Mesenchymal stem cell (in vitro differentiated cells and primary cell): Measurements from ENCODE around the gene TERF2IP.

Source experiments
- DNase-seq: peaks from one replicate; pipeline ENCODE4 v3.0.0-alpha.2; 2013
- H2AFZ ChIP-seq: one replicate; pipeline ENCODE4 v1.6.1; 2013; ENCODE audit warnings: low read depth, mild to moderate bottlenecking, control low read depth, inconsistent platforms, low read length, moderate library complexity
- H2AK5ac ChIP-seq: 2 replicates; pipeline ENCODE4 v1.6.1; 2013; ENCODE audit warnings: low read length, moderate library complexity, mild to moderate bottlenecking, inconsistent platforms; ENCODE audit not compliant: severe bottlenecking
- H2BK120ac ChIP-seq: one replicate; pipeline ENCODE4 v1.6.1; 2013; ENCODE audit warnings: low read depth, mild to moderate bottlenecking, inconsistent platforms, low read length, moderate library complexity
- H2BK12ac ChIP-seq, 2 experiments: one replicate each; pipeline ENCODE4 v1.6.1; 2013; ENCODE audit warnings: inconsistent platforms in 2 of 2, low read length in 2 of 2, mild to moderate bottlenecking in 2 of 2, moderate library complexity in 2 of 2, control low read depth in 1 of 2
- H2BK15ac ChIP-seq: one replicate; pipeline ENCODE4 v1.6.1; 2013; ENCODE audit warnings: mild to moderate bottlenecking, low read depth, inconsistent platforms; ENCODE audit not compliant: poor library complexity, severe bottlenecking
- H2BK5ac ChIP-seq: 2 replicates; pipeline ENCODE4 v1.6.1; 2013; ENCODE audit warnings: low read depth, mild to moderate bottlenecking, low read length, control low read depth, inconsistent platforms; ENCODE audit not compliant: poor library complexity, severe bottlenecking
- H3K14ac ChIP-seq, 2 experiments: one replicate each; pipeline ENCODE4 v1.6.1; 2013; ENCODE audit warnings: inconsistent platforms in 2 of 2, low read length in 2 of 2, control low read depth in 1 of 2, mild to moderate bottlenecking in 1 of 2, moderate library complexity in 1 of 2
- H3K18ac ChIP-seq, 2 experiments: one replicate each; pipeline ENCODE4 v1.6.1; 2013; ENCODE audit warnings: inconsistent platforms in 2 of 2, low read length in 2 of 2, control low read depth in 1 of 2, low read depth in 1 of 2, mild to moderate bottlenecking in 1 of 2
- H3K23ac ChIP-seq, 2 experiments: one replicate each; pipeline ENCODE4 v1.6.1; 2013; ENCODE audit warnings: inconsistent platforms in 2 of 2, low read length in 2 of 2, mild to moderate bottlenecking in 2 of 2, moderate library complexity in 2 of 2, control low read depth in 1 of 2
- H3K27ac ChIP-seq: 2 replicates; pipeline ENCODE4 v1.5.1; 2013; ENCODE audit warnings: mild to moderate bottlenecking, moderate library complexity, low read length, control low read depth, inconsistent platforms; ENCODE audit not compliant: poor library complexity, severe bottlenecking
- H3K27me3 ChIP-seq, 2 experiments: 2 replicates each; pipeline versions ENCODE4 v1.6.1 to v1.7.0; 2013; ENCODE audit warnings: low read length in 2 of 2, mild to moderate bottlenecking in 2 of 2, moderate library complexity in 2 of 2, control low read depth in 1 of 2, inconsistent platforms in 1 of 2; ENCODE audit not compliant: control insufficient read depth in 1 of 2, insufficient read depth in 1 of 2
- H3K36me3 ChIP-seq, 2 experiments: 2 replicates each; pipeline versions ENCODE4 v1.6.1 to v1.7.0; 2013; ENCODE audit warnings: low read length in 2 of 2, control low read depth in 1 of 2, inconsistent platforms in 1 of 2, low read depth in 1 of 2, mild to moderate bottlenecking in 1 of 2; ENCODE audit not compliant: insufficient read depth in 2 of 2, control insufficient read depth in 1 of 2
- H3K4ac ChIP-seq, 2 experiments: one replicate each; pipeline ENCODE4 v1.6.1; 2013; ENCODE audit warnings: inconsistent platforms in 2 of 2, low read length in 2 of 2, mild to moderate bottlenecking in 2 of 2, moderate library complexity in 2 of 2, control low read depth in 1 of 2, low read depth in 1 of 2
- H3K4me1 ChIP-seq: 2 replicates; pipeline ENCODE4 v1.6.1; 2013; ENCODE audit warnings: low read depth, low read length, control low read depth; ENCODE audit not compliant: control insufficient read depth, insufficient read depth
- H3K4me2 ChIP-seq: 2 replicates; pipeline ENCODE4 v1.6.1; 2013; ENCODE audit warnings: low read length, mild to moderate bottlenecking, inconsistent platforms; ENCODE audit not compliant: poor library complexity, severe bottlenecking
- H3K4me3 ChIP-seq, 2 experiments: 2 replicates each; pipeline versions ENCODE4 v1.5.1 to v1.7.0; 2013; ENCODE audit warnings: low read length in 2 of 2, mild to moderate bottlenecking in 2 of 2, control low read depth in 1 of 2, low read depth in 1 of 2; ENCODE audit not compliant: insufficient read depth in 1 of 2
- H3K79me1 ChIP-seq: replicated peaks from 2 replicates; pipeline ENCODE4 v1.6.1; 2013; ENCODE audit warnings: mild to moderate bottlenecking, control low read depth, low read length, inconsistent platforms; ENCODE audit not compliant: poor library complexity, severe bottlenecking
- H3K9ac ChIP-seq: 2 replicates; pipeline ENCODE4 v1.7.0; 2013; ENCODE audit warnings: mild to moderate bottlenecking, low read length, moderate library complexity
- H3K9me3 ChIP-seq: 2 replicates; pipeline ENCODE4 v1.7.0; 2013; ENCODE audit warnings: mild to moderate bottlenecking, low read length; ENCODE audit not compliant: control insufficient read depth
- H4K8ac ChIP-seq: one replicate; pipeline ENCODE4 v1.6.1; 2013; ENCODE audit warnings: inconsistent platforms, mild to moderate bottlenecking, low read length, moderate library complexity
- H4K91ac ChIP-seq: one replicate; pipeline ENCODE4 v1.6.1; 2013; ENCODE audit warnings: mild to moderate bottlenecking, low read length, inconsistent platforms
- WGBS: methylation state at CpG from one replicate; pipeline ENCODE4 v1.1.7; 2013; ENCODE audit warnings: mixed read lengths; 5-methylcytosine and 5-hydroxymethylcytosine counted together

The TERF2IP gene

GRCh38 chr16:75635036-75635435 is 12.5 kb upstream of the TERF2IP start:
- no peak overlapping the region for H4K8ac ChIP-seq
- H2BK5ac ChIP-seq, result no peak overlapping the region
- WGBS, result 100% methylated on average over 2 of the region's 3 CpGs

GRCh38 chr16:75640598-75640997 is 7.0 kb upstream of the TERF2IP start:
- H3K14ac ChIP-seq, result no peak overlapping the region
- peaks cover 4% of the 10 kb centered on the region for H3K4me1 ChIP-seq
- no peak overlapping the region for H2BK5ac ChIP-seq
- no peak overlapping the region for H4K91ac ChIP-seq
- peaks cover 31 to 85% of the 10 kb centered on the region in 2 experiments for H3K36me3 ChIP-seq
- H2AFZ ChIP-seq, result no peak overlapping the region
- no peaks in the 10 kb centered on the region for H3K9me3 ChIP-seq
- peaks cover 37% of the 10 kb centered on the region for H3K79me1 ChIP-seq
- H3K18ac ChIP-seq, result no peak overlapping the region
- DNase-seq, result peak; percentile 92
- peak overlapping the region; percentile 39 for H4K8ac ChIP-seq
- no peak overlapping the region for H2BK120ac ChIP-seq
- no peaks in the 10 kb centered on the region for H3K27me3 ChIP-seq
- no peak overlapping the region for H3K4ac ChIP-seq
- H3K9ac ChIP-seq, result no peak overlapping the region
- H2BK12ac ChIP-seq, result no peak overlapping the region
- H2BK15ac ChIP-seq, result no peak overlapping the region
- H3K23ac ChIP-seq, result no peak overlapping the region
- no peak overlapping the region for H2AK5ac ChIP-seq
- no peak overlapping the region for H3K4me2 ChIP-seq
- WGBS, result 65% methylated on average over 6 of the region's 6 CpGs
- no peak overlapping the region for H3K27ac ChIP-seq
- no peak overlapping the region for H3K4me3 ChIP-seq

More at GRCh38 chr16:75635036-75635435, 12.5 kb upstream of the TERF2IP start:
- Histone ChIP-seq H2BK120ac (no peak overlapping the region), H2AK5ac (no peak overlapping the region), H3K79me1 (peaks cover 38% of the 10 kb centered on the region), H2BK15ac (no peak overlapping the region), H4K91ac (no peak overlapping the region), H3K4me1 (no peaks in the 10 kb centered on the region), H3K36me3 (peaks cover 44 to 87% of the 10 kb centered on the region in 2 experiments), H2BK12ac (no peak overlapping the region), H3K18ac (no peak overlapping the region), H3K9ac (no peak overlapping the region), H3K23ac (no peak overlapping the region), H3K4ac (no peak overlapping the region), H3K4me3 (no peak overlapping the region), H3K14ac (no peak overlapping the region), H3K27ac (no peak overlapping the region), H2AFZ (no peak overlapping the region), H3K4me2 (no peak overlapping the region), H3K27me3 (no peaks in the 10 kb centered on the region), H3K9me3 (no peaks in the 10 kb centered on the region)
- no peak for DNase-seq

DNA sequence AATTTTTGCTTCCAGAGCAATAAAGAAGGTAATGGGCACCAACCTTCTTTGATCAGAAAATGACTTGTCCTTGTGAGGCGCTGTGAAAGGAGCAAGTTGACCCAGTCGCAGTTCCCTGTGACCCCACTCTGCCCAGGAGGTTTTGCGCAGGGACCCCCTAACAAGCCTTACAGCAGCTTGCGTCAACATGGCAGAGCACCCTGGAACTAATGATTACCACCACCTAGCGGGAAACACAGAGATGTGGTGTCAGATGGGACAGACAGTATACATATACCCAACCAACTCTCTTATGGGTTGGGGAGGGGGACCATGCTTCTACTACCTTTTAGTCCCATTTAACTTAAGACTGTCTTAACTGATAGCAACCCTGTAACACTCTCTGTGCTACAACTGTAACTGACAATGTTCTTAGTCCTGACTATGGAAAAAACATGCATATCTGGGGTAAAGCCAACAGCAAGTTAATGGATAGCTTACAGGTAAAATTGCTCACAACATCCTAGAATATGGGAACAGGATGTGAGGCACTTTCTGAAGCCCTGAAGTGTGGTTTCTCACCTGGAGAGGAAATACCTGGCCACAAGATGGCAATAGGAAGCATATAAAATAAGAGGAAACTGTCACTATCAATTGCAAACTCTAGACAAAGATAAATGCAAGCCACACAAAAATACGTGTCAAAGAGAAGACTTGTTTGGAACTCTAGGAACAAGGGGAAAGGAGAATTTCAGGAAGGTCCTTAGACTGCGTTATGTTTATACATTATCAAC is 3.1 kb upstream of the TERF2IP start:
- Histone ChIP-seq H3K27ac (no peak overlapping the region), H2AFZ (no peak overlapping the region), H3K36me3 (peaks cover 30 to 55% of the 10 kb centered on the region in 2 experiments), H3K9ac (peak overlapping the region; percentile 40), H2BK5ac (no peak overlapping the region), H3K9me3 (no peaks in the 10 kb centered on the region), H3K4ac (no peak overlapping the region), H3K4me3 (no peak overlapping the region), H3K14ac (no peak overlapping the region), H3K79me1 (peaks cover 24% of the 10 kb centered on the region), H3K23ac (no peak overlapping the region), H2BK15ac (no peak overlapping the region), H3K18ac (no peak overlapping the region), H2BK12ac (no peak overlapping the region), H4K91ac (no peak overlapping the region), H2BK120ac (no peak overlapping the region), H3K4me1 (peaks cover 11% of the 10 kb centered on the region), H3K4me2 (no peak overlapping the region), H3K27me3 (no peaks in the 10 kb centered on the region), H2AK5ac (no peak overlapping the region), H4K8ac (no peak overlapping the region)
- whole genome bisulfite sequencing, result 96% methylated on average over 5 of the region's 7 CpGs
- no peak for DNase-seq

DNA sequence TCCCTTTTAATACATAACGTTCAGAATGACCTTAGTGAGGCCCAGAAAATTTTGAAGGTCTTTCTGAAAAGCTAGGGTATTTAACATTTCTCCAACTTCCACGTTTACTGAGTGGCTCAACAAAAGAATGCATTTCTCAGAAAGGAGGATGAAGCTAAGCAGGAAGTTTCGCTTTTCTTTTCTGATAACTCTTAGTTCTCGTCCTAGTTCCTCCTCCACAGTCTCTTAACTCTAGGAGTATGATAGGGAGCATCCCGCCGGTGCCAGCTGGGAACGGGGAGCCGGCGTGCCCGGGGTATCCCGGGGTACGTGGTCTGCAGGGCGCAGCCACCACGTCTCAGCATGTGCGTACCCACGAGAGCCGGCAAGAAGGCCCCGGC is 471 bp upstream of the TERF2IP start:
- Histone ChIP-seq H3K23ac (no peak overlapping the region), H2BK120ac (no peak overlapping the region), H2AK5ac (no peak overlapping the region), H3K4me3 (peak overlapping the region; percentile 87 to 99), H4K91ac (peak overlapping the region; percentile 90), H2BK12ac (no peak overlapping the region), H3K79me1 (peaks cover 4% of the 10 kb centered on the region), H3K18ac (peak overlapping the region; percentile 73 to 96), H3K27ac (peak overlapping the region; percentile 80), H2AFZ (no peak overlapping the region), H4K8ac (peak overlapping the region; percentile 98), H3K4me1 (peaks cover 17% of the 10 kb centered on the region), H2BK5ac (peak overlapping the region; percentile 69), H3K14ac (peak overlapping the region in 1 of 2 experiments; percentile 3), H3K4me2 (peak overlapping the region; percentile 82), H3K27me3 (no peaks in the 10 kb centered on the region), H3K4ac (peak overlapping the region; percentile 19 to 68), H3K36me3 (peaks cover 12 to 30% of the 10 kb centered on the region in 2 experiments), H2BK15ac (no peak overlapping the region), H3K9me3 (no peaks in the 10 kb centered on the region), H3K9ac (peak overlapping the region; percentile 100)
- 0% methylated on average over 17 of the region's 18 CpGs for WGBS
- no peak for DNase-seq
